ENCODE data around the gene PCK2.
A peak's percentile ranks its signal among the peaks of the same experiment; 100 is the strongest.

The PCK2 gene

DNA sequence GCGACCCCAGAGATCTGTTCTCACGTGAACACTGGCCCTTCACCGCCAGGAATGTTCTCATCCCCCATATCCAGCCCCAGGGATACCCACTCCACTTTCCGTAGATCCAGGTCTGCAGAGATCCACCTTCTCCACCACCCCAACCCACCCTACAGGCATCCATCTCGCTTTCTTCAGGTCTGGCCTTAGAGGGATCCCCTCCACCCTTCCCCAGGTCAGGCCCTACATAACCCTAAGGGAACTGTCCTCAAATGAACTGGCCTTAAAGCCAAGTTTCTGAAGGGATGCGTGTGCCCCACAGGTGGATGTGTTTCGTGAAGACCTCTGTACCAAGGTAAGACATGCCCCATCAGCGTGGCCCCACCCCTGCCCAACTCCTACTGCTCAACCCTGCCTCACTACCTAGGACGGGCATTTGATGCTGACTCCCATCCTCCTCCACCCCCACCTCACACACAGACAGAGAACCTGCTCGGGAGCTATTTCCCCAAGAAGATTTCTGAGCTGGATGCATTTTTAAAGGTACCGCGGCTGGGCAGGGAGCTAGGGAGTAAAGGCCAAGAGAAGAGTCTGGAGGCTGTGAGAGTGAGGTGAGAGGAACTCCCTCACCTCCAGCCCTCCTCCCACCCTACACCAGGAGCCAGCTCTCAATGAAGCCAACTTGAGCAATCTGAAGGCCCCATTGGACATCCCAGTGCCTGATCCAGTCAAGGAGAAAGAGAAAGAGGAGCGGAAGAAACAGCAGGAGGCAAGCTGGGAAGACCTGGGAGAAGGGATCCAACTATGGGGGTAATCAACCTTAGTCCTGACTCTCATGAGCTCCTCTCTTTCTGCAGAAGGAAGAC is 42.8 kb downstream of the PCK2 start:
- peak overlapping the region; percentile 56 for H3K4me2 ChIP-seq (ENCODE audit: low read length)
- peaks cover 8% of the 10 kb centered on the region for H3K4me1 ChIP-seq
- TF ChIP-seq CTCF (IDR thresholded peaks at IDR 0.05), result no peak
- H3K9ac ChIP-seq, result peak overlapping the region; percentile 74
- H3K9me3 ChIP-seq (ENCODE audit: control insufficient read depth, low read length), result no peaks in the 10 kb centered on the region
- peak overlapping the region; percentile 68 for H3K4me3 ChIP-seq (ENCODE audit: low read depth, low read length)
- H3K27me3 ChIP-seq (ENCODE audit: control insufficient read depth, insufficient read depth, low read length), result no peaks in the 10 kb centered on the region
- H3K36me3 ChIP-seq (ENCODE audit: control insufficient read depth, insufficient read depth, low read length), result no peaks in the 10 kb centered on the region
- H2AFZ ChIP-seq, result peak overlapping the region; percentile 89
- peaks cover 4% of the 10 kb centered on the region for H3K79me2 ChIP-seq
- H3K27ac ChIP-seq, result peak overlapping the region; percentile 76

DNA sequence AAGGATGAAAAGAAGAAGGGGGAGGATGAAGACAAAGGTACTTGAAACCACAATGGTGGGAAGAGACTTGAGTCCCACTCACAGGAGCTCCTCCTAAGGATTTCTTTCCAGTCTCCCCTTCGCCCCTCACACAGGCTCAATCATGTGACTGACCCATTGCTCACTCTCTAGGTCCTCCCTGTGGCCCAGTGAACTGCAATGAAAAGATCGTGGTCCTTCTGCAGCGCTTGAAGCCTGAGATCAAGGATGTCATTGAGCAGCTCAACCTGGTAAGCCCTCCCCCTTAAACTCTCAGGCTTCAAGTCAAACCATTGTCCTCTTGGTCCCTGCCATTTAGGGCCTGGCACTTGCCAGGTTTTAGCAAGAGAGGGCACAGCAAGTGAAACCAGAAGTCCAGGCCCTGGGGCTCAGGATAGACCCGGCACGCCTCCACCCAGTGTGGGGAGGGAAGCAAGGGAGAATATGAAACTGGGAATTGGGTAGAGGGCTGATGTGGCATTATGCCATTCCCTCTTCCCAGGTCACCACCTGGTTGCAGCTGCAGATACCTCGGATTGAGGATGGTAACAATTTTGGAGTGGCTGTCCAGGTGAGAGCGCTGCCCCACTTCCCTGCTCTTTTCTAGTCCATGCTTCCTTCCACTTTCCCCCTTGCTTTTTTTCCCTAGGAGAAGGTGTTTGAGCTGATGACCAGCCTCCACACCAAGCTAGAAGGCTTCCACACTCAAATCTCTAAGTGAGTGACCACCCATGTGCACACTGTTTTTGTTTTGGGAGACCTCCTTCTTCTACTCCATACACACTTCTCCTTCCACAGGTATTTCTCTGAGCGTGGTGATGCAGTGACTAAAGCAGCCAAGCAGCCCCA is 43.7 kb downstream of the PCK2 start:
- Histone ChIP-seq H3K27ac (no peak overlapping the region), H3K4me3 (ENCODE audit: low read depth, low read length) (no peak overlapping the region), H2AFZ (no peak overlapping the region), H3K9me3 (ENCODE audit: control insufficient read depth, low read length) (no peaks in the 10 kb centered on the region), H3K9ac (no peak overlapping the region), H3K4me1 (peaks cover 8% of the 10 kb centered on the region), H3K4me2 (ENCODE audit: low read length) (no peak overlapping the region), H3K36me3 (ENCODE audit: control insufficient read depth, insufficient read depth, low read length) (no peaks in the 10 kb centered on the region), H3K79me2 (peaks cover 4% of the 10 kb centered on the region), H3K27me3 (ENCODE audit: control insufficient read depth, insufficient read depth, low read length) (no peaks in the 10 kb centered on the region)
- TF ChIP-seq CTCF (IDR thresholded peaks at IDR 0.05), result no peak

- no peak overlapping the region for H3K27ac ChIP-seq
- H3K4me1 ChIP-seq, result peaks cover 8% of the 10 kb centered on the region
- no peaks in the 10 kb centered on the region for H3K9me3 ChIP-seq (ENCODE audit: control insufficient read depth, low read length)
Observed at GRCh38 chr14:24138396-24139271, 44.5 kb downstream of the PCK2 start.

More at GRCh38 chr14:24138396-24139271, 44.5 kb downstream of the PCK2 start:
- Histone ChIP-seq H2AFZ (no peak overlapping the region), H3K9ac (no peak overlapping the region), H3K36me3 (ENCODE audit: control insufficient read depth, insufficient read depth, low read length) (no peaks in the 10 kb centered on the region), H3K4me3 (ENCODE audit: low read depth, low read length) (no peak overlapping the region), H3K79me2 (peaks cover 4% of the 10 kb centered on the region), H3K4me2 (ENCODE audit: low read length) (no peak overlapping the region), H3K27me3 (ENCODE audit: control insufficient read depth, insufficient read depth, low read length) (no peaks in the 10 kb centered on the region)
- no peak for TF ChIP-seq CTCF (IDR thresholded peaks at IDR 0.05)

Data from parathyroid adenoma (tissue), 2 donors.